H1 (cell line): ENCODE measurements around the gene FAM181B. TPM values are rescaled to one million over a fixed set of nuclear protein-coding genes. Genes with fewer than 3 reads are reported as not detected.

Source experiments
- CBX5 ChIP-seq: fragments of 300-800, 300-1000 bp; sonication (generic); IDR thresholded peaks from 2 replicates; pipeline ENCODE4 v1.7.1; 2016; ENCODE audit warnings: antibody characterized with exemption, low read length, low read depth
- RBBP5 ChIP-seq: IDR thresholded peaks from 2 replicates; pipeline ENCODE4 v1.7.1; 2012; ENCODE audit warnings: low read depth, mild to moderate bottlenecking, inconsistent platforms, low read length, moderate library complexity, borderline replicate concordance
- polyA plus RNA-seq, 7 experiments: library from polyadenylated mRNA; depleted of rRNA in 3 of 7; stranded (reverse) in 5 of 7; unstranded in 2 of 7; fragments of >200 nt in 5 of 7; fragments of 200-250 nt in 2 of 7; gene quantifications; 1 replicate in 5 of 7; 2 replicates in 1 of 7; 4 replicates in 1 of 7; pipeline versions ENCODE4 v1.2.1 to v1.2.3, GENCODE V29; 2011 to 2013; ENCODE audit warnings: missing spikeins in 2 of 7, mixed read lengths in 2 of 7
- total RNA-seq: library from RNA; stranded (reverse); fragmentation: NEBNext Ultra II Directional; extraction: Animal tissue kit (Norgen Biotek cat#: 25700); gene quantifications from 2 replicates; pipeline ENCODE4 v1.2.1, GENCODE V29; 2021

The FAM181B gene
- total and polyA plus RNA-seq, 2 of the 8 experiments (the other 6 are each of a cell fraction or from before 2014, with no cell fraction given) = 0.21 to 0.37 TPM

DNA sequence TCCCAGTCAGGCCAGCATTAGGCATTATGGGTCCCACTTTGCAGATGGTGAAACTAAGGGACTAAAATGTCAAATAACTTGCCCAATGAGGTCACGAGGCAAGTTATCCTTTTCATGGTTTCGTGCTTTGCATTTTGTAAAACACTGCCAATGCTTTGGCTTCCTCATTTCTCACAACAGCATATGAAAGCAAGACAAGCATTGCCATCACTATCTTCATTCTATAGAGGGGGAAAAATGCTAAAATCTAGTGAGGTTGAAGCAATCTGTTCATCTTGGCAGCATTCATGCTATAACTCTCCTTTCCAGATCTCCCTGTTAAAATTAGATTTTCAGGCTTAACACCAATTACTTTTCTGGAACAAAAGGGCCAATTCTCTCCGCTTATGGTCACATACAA is 14.8 kb downstream of the FAM181B start (continued):
- no peak for TF ChIP-seq CBX5
- TF ChIP-seq RBBP5 = no peak
